ENCODE results near the gene CELF2. TPM values are rescaled to one million over a fixed set of nuclear protein-coding genes. Genes with fewer than 3 reads are reported as not detected.

CELF2 gene
- total RNA-seq, 1 donor from 2014 or later = 11.0 TPM

- TF ChIP-seq CTCF (conservative IDR thresholded peaks at IDR 0.05; ENCODE audit: low read depth, low read length) = no peak
- DNase-seq (ENCODE audit: low read depth) = no peak
- H3K4me3 ChIP-seq (ENCODE audit: low read depth, low read length) = no peak overlapping the region
Observed at GRCh38 chr10:11326913-11327616, 309.4 kb downstream of the CELF2 start.

- DNase-seq (ENCODE audit: low read depth) = no peak
- no peak overlapping the region for H3K4me3 ChIP-seq (ENCODE audit: low read depth, low read length)
- no peak for TF ChIP-seq CTCF (conservative IDR thresholded peaks at IDR 0.05; ENCODE audit: low read depth, low read length)
Observed at GRCh38 chr10:11328264-11329061, 310.8 kb downstream of the CELF2 start.

- no peak for TF ChIP-seq CTCF (conservative IDR thresholded peaks at IDR 0.05; ENCODE audit: low read depth, low read length)
- no peak for DNase-seq (ENCODE audit: low read depth)
- H3K4me3 ChIP-seq (ENCODE audit: low read depth, low read length) = no peak overlapping the region
Observed at GRCh38 chr10:11329062-11329673, 311.5 kb downstream of the CELF2 start.

- no peak overlapping the region for H3K4me3 ChIP-seq (ENCODE audit: low read depth, low read length)
- DNase-seq (ENCODE audit: low read depth) = no peak
- no peak for TF ChIP-seq CTCF (conservative IDR thresholded peaks at IDR 0.05; ENCODE audit: low read depth, low read length)
Observed at GRCh38 chr10:11330383-11331045, 312.8 kb downstream of the CELF2 start.

GRCh38 chr10:11331046-11331577 lies 313.4 kb downstream of the CELF2 start:
- H3K4me3 ChIP-seq (ENCODE audit: low read depth, low read length) = no peak overlapping the region
- TF ChIP-seq CTCF (conservative IDR thresholded peaks at IDR 0.05; ENCODE audit: low read depth, low read length) = no peak
- no peak for DNase-seq (ENCODE audit: low read depth)

GRCh38 chr10:11331726-11332125 lies 314.1 kb downstream of the CELF2 start:
- H3K4me3 ChIP-seq (ENCODE audit: low read depth, low read length) = no peak overlapping the region
- DNase-seq (ENCODE audit: low read depth) = no peak
- TF ChIP-seq CTCF (conservative IDR thresholded peaks at IDR 0.05; ENCODE audit: low read depth, low read length) = no peak

Measured in epithelial cell of proximal tubule (primary cell).